ENCODE measurements around the gene AIF1L.
"Not testable (repeated sequence)": the region's sequence is repeated elsewhere in the genome, so short reads cannot be mapped to it uniquely, and the experiment has no call there.

Gene AIF1L

GRCh38 chr9:131099845-131100244 is 3.5 kb downstream of the AIF1L start:
- not testable (repeated sequence) for DNase-seq

- DNase-seq = no peak
These were observed 4.1 kb downstream of the AIF1L start for GRCh38 chr9:131100445-131100844.

- DNase-seq = no peak
These were observed 5.1 kb downstream of the AIF1L start for GRCh38 chr9:131101207-131101964.

- no peak for DNase-seq
These were observed 6.7 kb downstream of the AIF1L start for GRCh38 chr9:131103024-131103423.

GRCh38 chr9:131103535-131103934 is 7.2 kb downstream of the AIF1L start:
- no peak for DNase-seq

GRCh38 chr9:131104016-131104740 is 7.8 kb downstream of the AIF1L start:
- no peak for DNase-seq

GRCh38 chr9:131105952-131106351 is 9.6 kb downstream of the AIF1L start:
- no peak for DNase-seq

- no peak for DNase-seq
These were observed 11.4 kb downstream of the AIF1L start for GRCh38 chr9:131107760-131108159.

- DNase-seq = no peak
These were observed 15.0 kb downstream of the AIF1L start for GRCh38 chr9:131111186-131111853.

- no peak for DNase-seq
These were observed 15.6 kb downstream of the AIF1L start for GRCh38 chr9:131111854-131112311.

GRCh38 chr9:131112374-131113154 is 16.2 kb downstream of the AIF1L start:
- no peak for DNase-seq

- no peak for DNase-seq
These were observed 17.3 kb downstream of the AIF1L start for GRCh38 chr9:131113655-131114054.

- no peak for DNase-seq
These were observed 17.8 kb downstream of the AIF1L start for GRCh38 chr9:131114084-131114535.

- DNase-seq = not testable (repeated sequence)
These were observed 19.0 kb downstream of the AIF1L start for GRCh38 chr9:131115360-131115742.

- no peak for DNase-seq
These were observed 20.2 kb downstream of the AIF1L start for GRCh38 chr9:131116281-131117120.

GRCh38 chr9:131117121-131117761 is 20.9 kb downstream of the AIF1L start:
- no peak for DNase-seq

- no peak for DNase-seq
These were observed 21.4 kb downstream of the AIF1L start for GRCh38 chr9:131117762-131118145.

GRCh38 chr9:131119600-131119999 is 23.3 kb downstream of the AIF1L start:
- DNase-seq = no peak

- no peak for DNase-seq
These were observed 24.4 kb downstream of the AIF1L start for GRCh38 chr9:131120620-131121228.

GRCh38 chr9:131121346-131121745 is 25.0 kb downstream of the AIF1L start:
- no peak for DNase-seq

GRCh38 chr9:131122158-131122557 is 25.8 kb downstream of the AIF1L start:
- DNase-seq = no peak
